SK-N-SH (cell line): Measurements from ENCODE around the gene MKRN2. TPM values are rescaled to one million over a fixed set of nuclear protein-coding genes. Genes with fewer than 3 reads are reported as not detected.

Experiments
- CTCF ChIA-PET: fragments of 300-600, 350-600 bp; formaldehyde crosslinking; extraction: SDS; loops from one replicate; lab custom pipeline; 2021; lab: Yijun Ruan, JAX
- POLR2A ChIA-PET: fragments of 350-600 bp; sonication (Branson Sonifier 250); formaldehyde crosslinking; extraction: SDS; loops from one replicate; lab custom pipeline; 2020; ENCODE audit warnings: antibody characterized with exemption, inconsistent platforms; lab: Yijun Ruan, JAX
- DNase-seq: peaks from one replicate; pipeline ENCODE4 v3.0.0; 2012
- H2AFZ ChIP-seq: fragments of 200-600 bp; sonication (generic); 2 replicates; pipeline ENCODE4 v1.8.1; 2016; ENCODE audit warnings: antibody characterized with exemption, mild to moderate bottlenecking, low read depth
- H3F3A ChIP-seq: fragments of 200-600 bp; sonication (generic); replicated peaks from 2 replicates; pipeline ENCODE3; 2016; ENCODE audit warnings: antibody characterized with exemption, mild to moderate bottlenecking; ENCODE audit not compliant: insufficient read depth
- H3K27ac ChIP-seq, 2 experiments: fragments of 200-500 bp in 1 of 2; fragments of 200-600 bp in 1 of 2; sonication (Bioruptor generic) in 1 of 2; sonication (generic), shearing (Covaris generic) in 1 of 2; 2 replicates each; pipeline versions ENCODE4 v1.5.1 to v1.6.1; 2014 to 2016; ENCODE audit warnings: low read depth in 2 of 2, inconsistent platforms in 1 of 2, low read length in 1 of 2, mild to moderate bottlenecking in 1 of 2, mixed read lengths in 1 of 2
- H3K27me3 ChIP-seq: fragments of 200-600 bp; sonication (generic), shearing (Covaris generic); 2 replicates; pipeline ENCODE4 v1.6.1; 2016; ENCODE audit warnings: mixed run types; ENCODE audit not compliant: insufficient read depth
- H3K36me3 ChIP-seq, 2 experiments: fragments of 200-500 bp in 1 of 2; fragments of 200-600 bp in 1 of 2; sonication (Bioruptor generic) in 1 of 2; sonication (generic) in 1 of 2; replicated peaks in 1 of 2; 2 replicates each; pipeline versions ENCODE3 to v1.5.1; 2014 to 2016; ENCODE audit warnings: low read length in 1 of 2, mild to moderate bottlenecking in 1 of 2; ENCODE audit not compliant: insufficient read depth in 2 of 2, control insufficient read depth in 1 of 2
- H3K4me1 ChIP-seq, 2 experiments: fragments of 200-500 bp in 1 of 2; fragments of 200-600 bp in 1 of 2; sonication (Bioruptor generic) in 1 of 2; sonication (generic), shearing (Covaris generic) in 1 of 2; 2 replicates each; pipeline versions ENCODE4 v1.5.1 to v1.6.1; 2014 to 2016; ENCODE audit warnings: low read depth in 1 of 2, low read length in 1 of 2, mixed run types in 1 of 2; ENCODE audit not compliant: insufficient read depth in 2 of 2, control insufficient read depth in 1 of 2
- H3K4me2 ChIP-seq: fragments of 200-600 bp; sonication (generic), shearing (Covaris generic); 2 replicates; pipeline ENCODE4 v1.6.1; 2017; ENCODE audit warnings: mixed run types
- H3K4me3 ChIP-seq, 2 experiments: fragments of 200-500 bp in 1 of 2; fragments of 200-600 bp in 1 of 2; sonication (Bioruptor generic) in 1 of 2; sonication (generic), shearing (Covaris generic) in 1 of 2; 2 replicates each; pipeline versions ENCODE4 v1.5.1 to v1.8.1; 2014 to 2016; ENCODE audit warnings: low read depth in 2 of 2, inconsistent platforms in 1 of 2, low read length in 1 of 2, mild to moderate bottlenecking in 1 of 2, mixed read lengths in 1 of 2, moderate library complexity in 1 of 2
- H3K79me2 ChIP-seq: fragments of 200-600 bp; sonication (generic); 2 replicates; pipeline ENCODE4 v1.8.1; 2017; ENCODE audit warnings: mild to moderate bottlenecking; ENCODE audit not compliant: insufficient read depth
- H3K9ac ChIP-seq: fragments of 200-600 bp; sonication (generic); 2 replicates; pipeline ENCODE4 v1.6.1; 2017; ENCODE audit warnings: mixed run types
- H3K9me2 ChIP-seq: fragments of 200-600 bp; sonication (generic); 2 replicates; pipeline ENCODE4 v1.6.1; 2017; ENCODE audit warnings: mixed run types
- H3K9me3 ChIP-seq: fragments of 200-600 bp; sonication (generic); 2 replicates; pipeline ENCODE4 v1.6.1; 2017; ENCODE audit warnings: mixed run types, mild to moderate bottlenecking, moderate library complexity
- H4K20me1 ChIP-seq: fragments of 200-600 bp; sonication (generic); 2 replicates; pipeline ENCODE4 v1.6.1; 2017; ENCODE audit warnings: mild to moderate bottlenecking, mixed run types; ENCODE audit not compliant: insufficient read depth
- CHD2 ChIP-seq: fragments of 150-350 bp; IDR thresholded peaks from 2 replicates; pipeline ENCODE4 v1.6.1; 2018; ENCODE audit warnings: low read length; ENCODE audit not compliant: partially characterized antibody
- EP300 ChIP-seq, 2 experiments: IDR thresholded peaks; 2 replicates each; pipeline versions ENCODE4 v1.4.0 to v1.6.1; 2012; ENCODE audit warnings: borderline replicate concordance in 1 of 2, low read depth in 1 of 2, low read length in 1 of 2
- EZH2phosphoT487 ChIP-seq: fragments of 200-600 bp; sonication (generic); IDR thresholded peaks from 2 replicates; pipeline ENCODE4 v1.6.1; 2017; ENCODE audit warnings: low read depth, mixed run types, mild to moderate bottlenecking, antibody characterized with exemption, moderate library complexity, borderline replicate concordance
- FOSL2 ChIP-seq: IDR thresholded peaks from 2 replicates; pipeline ENCODE4 v1.4.0; 2012; ENCODE audit warnings: low read depth, mild to moderate bottlenecking, moderate library complexity, borderline replicate concordance
- FOXJ3 ChIP-seq: sonication (generic); formaldehyde crosslinking; IDR thresholded peaks from 2 replicates; pipeline ENCODE4 v1.5.1; 2020; ENCODE audit warnings: mild to moderate bottlenecking, missing genetic modification reagents
- GABPA ChIP-seq: IDR thresholded peaks from 2 replicates; pipeline ENCODE4 v1.4.0; 2012; ENCODE audit warnings: low read depth, mild to moderate bottlenecking
- GATA2 ChIP-seq: sonication (generic); formaldehyde crosslinking; IDR thresholded peaks from 2 replicates; pipeline ENCODE4 v1.5.0; 2020; ENCODE audit warnings: mild to moderate bottlenecking, missing genetic modification reagents
- JUND ChIP-seq: IDR thresholded peaks from 2 replicates; pipeline ENCODE4 v1.4.0; 2012
- MEF2A ChIP-seq: IDR thresholded peaks from 2 replicates; pipeline ENCODE4 v1.4.0; 2012; ENCODE audit warnings: low read depth, borderline replicate concordance
- MXI1 ChIP-seq: IDR thresholded peaks from 2 replicates; pipeline ENCODE4 v1.6.1; 2012; ENCODE audit warnings: mild to moderate bottlenecking, low read depth, low read length, improper control_type of control experiment
- RAD21 ChIP-seq: IDR thresholded peaks from 2 replicates; pipeline ENCODE4 v1.6.1; 2012; ENCODE audit warnings: mild to moderate bottlenecking, low read length
- RCOR1 ChIP-seq: fragments of 150-350 bp; IDR thresholded peaks from 2 replicates; pipeline ENCODE4 v1.6.1; 2017; ENCODE audit warnings: antibody characterized with exemption, low read length
- RFX5 ChIP-seq: IDR thresholded peaks from 2 replicates; pipeline ENCODE4 v1.6.1; 2012; ENCODE audit warnings: mild to moderate bottlenecking, improper control_type of control experiment, low read length
- RXRA ChIP-seq: IDR thresholded peaks from 2 replicates; pipeline ENCODE4 v1.4.0; 2012; ENCODE audit warnings: low read depth, mild to moderate bottlenecking, borderline replicate concordance
- SMC3 ChIP-seq: IDR thresholded peaks from 2 replicates; pipeline ENCODE4 v1.6.1; 2012; ENCODE audit warnings: low read depth, low read length, improper control_type of control experiment
- TAF1 ChIP-seq: IDR thresholded peaks from 2 replicates; pipeline ENCODE4 v1.6.1; 2012; ENCODE audit warnings: low read depth, mild to moderate bottlenecking, low read length, moderate library complexity, borderline replicate concordance
- TCF12 ChIP-seq: IDR thresholded peaks from 2 replicates; pipeline ENCODE4 v1.4.0; 2012
- TEAD4 ChIP-seq: IDR thresholded peaks from 2 replicates; pipeline ENCODE4 v1.4.0; 2012; ENCODE audit warnings: mild to moderate bottlenecking, borderline replicate concordance; ENCODE audit not compliant: insufficient read depth
- YY1 ChIP-seq: IDR thresholded peaks from 2 replicates; pipeline ENCODE4 v1.4.0; 2012; ENCODE audit warnings: low read depth, mild to moderate bottlenecking
- ZBTB33 ChIP-seq: IDR thresholded peaks from 2 replicates; pipeline ENCODE4 v1.4.0; 2012; ENCODE audit warnings: low read depth, borderline replicate concordance
- WGBS: methylation state at CpG from one replicate; pipeline ENCODE4 v1.1.6; 2017; ENCODE audit warnings: low lambda C conversion rate; 5-methylcytosine and 5-hydroxymethylcytosine counted together
- polyA plus RNA-seq, 3 experiments: library from polyadenylated mRNA; depleted of rRNA; stranded (reverse); fragments of >200 nt; gene quantifications; 2 replicates each; pipeline ENCODE4 v1.2.3, GENCODE V29; 2012
- TF ChIP-seq, protein P1 (sequence below): fragments of 150-350 bp; IDR thresholded peaks from 2 replicates; pipeline ENCODE4 v1.6.1; 2017; ENCODE audit warnings: antibody characterized with exemption, low read length, low read depth, borderline replicate concordance

The MKRN2 gene
- polyA plus RNA-seq, 1 of the 3 experiments (the other 2 are of a cell fraction), result 29.8 TPM

GRCh38 chr3:12553921-12554391 is 2.9 kb upstream of the MKRN2 start:
- POLR2A ChIA-PET, result interaction anchor here (0.7 to 1.6 kb wide), 6 partner anchors 9 to 110 kb away, joined by 3 to 5 read pairs (median 3); partner anchors contain the start of genes MKRN2OS and TSEN2
- Histone ChIP-seq H3K4me2 (peak overlapping the region; percentile 83), H3F3A (no peaks in the 10 kb centered on the region), H3K27me3 (no peaks in the 10 kb centered on the region), H3K36me3 (no peaks in the 10 kb centered on the region), H2AFZ (peak overlapping the region; percentile 96), H3K27ac (peak overlapping the region; percentile 48 to 81; a peak in 3 of 4 replicates), H3K9me2 (no peaks in the 10 kb centered on the region), H3K4me3 (peak overlapping the region; percentile 43 to 53), H3K4me1 (peaks cover 8 to 14% of the 10 kb centered on the region in 2 experiments; a peak in 3 of 4 replicates), H4K20me1 (peaks cover 12% of the 10 kb centered on the region), H3K9ac (peak overlapping the region; percentile 73), H3K9me3 (no peaks in the 10 kb centered on the region), H3K79me2 (peaks cover 20% of the 10 kb centered on the region)
- CTCF ChIA-PET, result interaction anchor here (0.8 to 1.9 kb wide), 8 partner anchors 8 to 419 kb away, joined by 3 to 5 read pairs (median 4); partner anchors contain the start of genes MKRN2OS and RPL32
- no peak for TF ChIP-seq SMC3
- 0 out of 2 replicates have a peak, but pooled peaks have one; percentile 38 for TF ChIP-seq YY1
- no peak for TF ChIP-seq MEF2A
- TF ChIP-seq JUND, result no peak
- TF ChIP-seq EZH2phosphoT487, result no peak
- TF ChIP-seq MXI1, result peak; percentile 32; the same call in 1 of the 2 replicates
- no peak for TF ChIP-seq FOSL2
- TF ChIP-seq RFX5, result no peak
- peak; percentile 37; the same call in 1 of the 2 replicates for TF ChIP-seq TAF1
- TF ChIP-seq RXRA, result no peak
- 27% methylated on average over 23 of the region's 26 CpGs for WGBS
- DNase-seq, result peak; percentile 58

GRCh38 chr3:12556314-12556689 is 585 bp upstream of the MKRN2 start:
- H4K20me1 ChIP-seq, result peaks cover 35% of the 10 kb centered on the region
- no peaks in the 10 kb centered on the region for H3K27me3 ChIP-seq
- no peaks in the 10 kb centered on the region for H3K9me3 ChIP-seq
- peak overlapping the region; percentile 92 to 94 for H3K4me3 ChIP-seq
- no peaks in the 10 kb centered on the region for H3K9me2 ChIP-seq
- ChIA-PET CTCF (interaction anchor here (1.3 to 1.6 kb wide), 3 partner anchors 11 to 280 kb away, joined by 3 read pairs; partner anchors contain the start of gene RAF1), POLR2A (no interaction called here)
- H2AFZ ChIP-seq, result peak overlapping the region; percentile 98
- H3F3A ChIP-seq, result no peaks in the 10 kb centered on the region
- 13% methylated on average over 8 of the region's 8 CpGs for WGBS
- H3K4me2 ChIP-seq, result peak overlapping the region; percentile 74
- H3K36me3 ChIP-seq, result no peaks in the 10 kb centered on the region
- H3K27ac ChIP-seq, result peak overlapping the region; percentile 91 to 93
- no peak for TF ChIP-seq ZBTB33
- TF ChIP-seq EZH2phosphoT487, result no peak
- TF ChIP-seq GABPA, result no peak
- TF ChIP-seq RAD21, result no peak
- TF ChIP-seq RXRA, result no peak
- no peak for TF ChIP-seq RCOR1
- TF ChIP-seq TCF12, result no peak
- TF ChIP-seq FOXJ3 (CRISPR knock-in tag), result no peak
- no peak for TF ChIP-seq CHD2
- TF ChIP-seq TEAD4, result no peak
- TF ChIP-seq MXI1, result no peak
- TF ChIP-seq, protein P1, sequence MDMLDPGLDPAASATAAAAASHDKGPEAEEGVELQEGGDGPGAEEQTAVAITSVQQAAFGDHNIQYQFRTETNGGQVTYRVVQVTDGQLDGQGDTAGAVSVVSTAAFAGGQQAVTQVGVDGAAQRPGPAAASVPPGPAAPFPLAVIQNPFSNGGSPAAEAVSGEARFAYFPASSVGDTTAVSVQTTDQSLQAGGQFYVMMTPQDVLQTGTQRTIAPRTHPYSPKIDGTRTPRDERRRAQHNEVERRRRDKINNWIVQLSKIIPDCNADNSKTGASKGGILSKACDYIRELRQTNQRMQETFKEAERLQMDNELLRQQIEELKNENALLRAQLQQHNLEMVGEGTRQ, result no peak
- TF ChIP-seq GATA2 (CRISPR knock-in tag), result no peak
- TF ChIP-seq EP300 (IDR thresholded peaks at IDR 0.05; ENCODE audit: borderline replicate concordance in 1 of 2, low read depth in 1 of 2, low read length in 1 of 2), result no peak
- peaks cover 44% of the 10 kb centered on the region for H3K79me2 ChIP-seq
- H3K4me1 ChIP-seq, result peaks cover 8 to 16% of the 10 kb centered on the region in 2 experiments; a peak in 3 of 4 replicates
- peak; percentile 22 for DNase-seq
- peak overlapping the region; percentile 87 for H3K9ac ChIP-seq
